A673 (cell line): Measurements from ENCODE around the gene ZBTB37. TPM values are rescaled to one million over a fixed set of nuclear protein-coding genes. Genes with fewer than 3 reads are reported as not detected.

Experiments used
- BruUV-seq: library from RNA; stranded (reverse); fragments of 400-500 nt; replicated peaks from 2 replicates; lab custom pipeline; 2021; lab: Mats Ljungman, UMichigan
- CTCF ChIA-PET: fragments of 300-600 bp; sonication (Branson Sonifier 250); formaldehyde crosslinking; loops from one replicate; lab custom pipeline; 2022; ENCODE audit warnings: antibody characterized with exemption; lab: Charles Lee
- POLR2A ChIA-PET: fragments of 300-600 bp; sonication (Branson Sonifier 250); formaldehyde crosslinking; loops from one replicate; lab custom pipeline; 2022; ENCODE audit warnings: antibody characterized with exemption; ENCODE audit not compliant: low non-redundant PET; lab: Charles Lee
- DNase-seq: peaks from one replicate; pipeline ENCODE4 v3.0.0-alpha.2; 2015; ENCODE audit warnings: low spot score
- H3K27ac ChIP-seq: fragments of 200-600 bp; sonication (generic); 2 replicates; pipeline ENCODE4 v1.5.1; 2016; ENCODE audit warnings: mixed run types, low read depth, mild to moderate bottlenecking, mixed read lengths, antibody characterized with exemption, low read length; ENCODE audit not compliant: poor library complexity, severe bottlenecking
- H3K27me3 ChIP-seq: fragments of 200-600 bp; sonication (generic); replicated peaks from 2 replicates; pipeline ENCODE4 v1.6.1; 2017; ENCODE audit warnings: mixed run types, low read depth, mild to moderate bottlenecking, mixed read lengths, antibody characterized with exemption, low read length; ENCODE audit not compliant: insufficient read depth, poor library complexity
- H3K36me3 ChIP-seq: fragments of 200-600 bp; sonication (generic); 2 replicates; pipeline ENCODE4 v1.6.1; 2016; ENCODE audit warnings: mixed run types, mild to moderate bottlenecking, mixed read lengths, antibody characterized with exemption, low read length; ENCODE audit not compliant: insufficient read depth, poor library complexity, severe bottlenecking
- H3K4me1 ChIP-seq: fragments of 200-600 bp; sonication (generic); 2 replicates; pipeline ENCODE4 v1.6.1; 2017; ENCODE audit warnings: mixed run types, mild to moderate bottlenecking, mixed read lengths, antibody characterized with exemption, low read length; ENCODE audit not compliant: insufficient read depth, poor library complexity, severe bottlenecking
- H3K4me3 ChIP-seq: fragments of 200-600 bp; sonication (generic); 2 replicates; pipeline ENCODE4 v1.5.1; 2016; ENCODE audit warnings: low read depth, mixed run types, mild to moderate bottlenecking, mixed read lengths, low read length; ENCODE audit not compliant: poor library complexity, severe bottlenecking
- H3K9me3 ChIP-seq: fragments of 200-600 bp; sonication (generic); 2 replicates; pipeline ENCODE4 v1.6.1; 2016; ENCODE audit warnings: mixed run types, low read depth, mild to moderate bottlenecking, mixed read lengths, antibody characterized with exemption, low read length; ENCODE audit not compliant: poor library complexity, severe bottlenecking
- CTCF ChIP-seq: fragments of 300-800, 200-600 bp; sonication (generic); conservative IDR thresholded peaks from 2 replicates; pipeline ENCODE4 v1.5.1; 2017; ENCODE audit warnings: low read depth, mild to moderate bottlenecking, antibody characterized with exemption, low read length, moderate library complexity, mixed read lengths
- EZH2 ChIP-seq: fragments of 200-600 bp; sonication (generic); IDR thresholded peaks from 2 replicates; pipeline ENCODE4 v1.6.1; 2017; ENCODE audit warnings: borderline replicate concordance, low read depth, mild to moderate bottlenecking, mixed read lengths, antibody characterized with exemption, low read length; ENCODE audit not compliant: poor library complexity, severe bottlenecking
- intact Hi-C: fragments of 100-400 bp; cut with micrococcal nuclease; formaldehyde crosslinking; loops from one replicate; pipeline ENCODE4 v1.10.0; 2022; ENCODE audit not compliant: unreplicated experiment
- total RNA-seq: library from RNA; stranded (reverse); gene quantifications from 2 replicates; pipeline ENCODE4 v1.2.3, GENCODE V29; 2021

Gene ZBTB37
- total RNA-seq, 1 experiment from 2014 or later, result 17.2 TPM

- no peak for DNase-seq
- POLR2A ChIA-PET, result no interaction called here
- TSS peak; percentile 58 for BruUV-seq
- Histone ChIP-seq H3K4me1 (peaks cover 30% of the 10 kb centered on the region), H3K36me3 (peaks cover 47% of the 10 kb centered on the region), H3K9me3 (no peaks in the 10 kb centered on the region), H3K27ac (peak overlapping the region; percentile 89), H3K27me3 (no peaks in the 10 kb centered on the region), H3K4me3 (peak overlapping the region; percentile 76)
- CTCF ChIA-PET, result no interaction called here
- TF ChIP-seq EZH2 (no peak), CTCF (no peak)
- intact Hi-C loops, result loop anchor here (5.0 kb wide), 1 partner anchor 153 kb away; the partner anchor contains the start of gene RC3H1
Observed at GRCh38 chr1:173869021-173869359, 810 bp downstream of the ZBTB37 start.

GRCh38 chr1:173870252-173871075 is 2.3 kb downstream of the ZBTB37 start:
- H3K27me3 ChIP-seq, result no peaks in the 10 kb centered on the region
- no peak for TF ChIP-seq CTCF
- no peaks in the 10 kb centered on the region for H3K9me3 ChIP-seq
- ChIA-PET CTCF (no interaction called here), POLR2A (no interaction called here)
- peak overlapping the region; percentile 76 for H3K4me3 ChIP-seq
- H3K4me1 ChIP-seq, result peaks cover 22% of the 10 kb centered on the region
- DNase-seq, result no peak
- intact Hi-C loops, result no loop called here
- peaks cover 36% of the 10 kb centered on the region for H3K36me3 ChIP-seq
- H3K27ac ChIP-seq, result no peak overlapping the region
- BruUV-seq, result no TSS peak

GRCh38 chr1:173871091-173871490 is 2.9 kb downstream of the ZBTB37 start:
- no peak for DNase-seq
- TF ChIP-seq EZH2 (no peak), CTCF (no peak)
- H3K36me3 ChIP-seq, result peaks cover 30% of the 10 kb centered on the region
- H3K9me3 ChIP-seq, result no peaks in the 10 kb centered on the region
- no peak overlapping the region for H3K27ac ChIP-seq
- POLR2A ChIA-PET, result no interaction called here
- H3K4me1 ChIP-seq, result peaks cover 22% of the 10 kb centered on the region
- H3K4me3 ChIP-seq, result no peak overlapping the region
- no peaks in the 10 kb centered on the region for H3K27me3 ChIP-seq
- BruUV-seq, result no TSS peak
- intact Hi-C loops, result no loop called here
- CTCF ChIA-PET, result no interaction called here
